ENCODE measurements around the gene OPA3.

OPA3 gene

DNA sequence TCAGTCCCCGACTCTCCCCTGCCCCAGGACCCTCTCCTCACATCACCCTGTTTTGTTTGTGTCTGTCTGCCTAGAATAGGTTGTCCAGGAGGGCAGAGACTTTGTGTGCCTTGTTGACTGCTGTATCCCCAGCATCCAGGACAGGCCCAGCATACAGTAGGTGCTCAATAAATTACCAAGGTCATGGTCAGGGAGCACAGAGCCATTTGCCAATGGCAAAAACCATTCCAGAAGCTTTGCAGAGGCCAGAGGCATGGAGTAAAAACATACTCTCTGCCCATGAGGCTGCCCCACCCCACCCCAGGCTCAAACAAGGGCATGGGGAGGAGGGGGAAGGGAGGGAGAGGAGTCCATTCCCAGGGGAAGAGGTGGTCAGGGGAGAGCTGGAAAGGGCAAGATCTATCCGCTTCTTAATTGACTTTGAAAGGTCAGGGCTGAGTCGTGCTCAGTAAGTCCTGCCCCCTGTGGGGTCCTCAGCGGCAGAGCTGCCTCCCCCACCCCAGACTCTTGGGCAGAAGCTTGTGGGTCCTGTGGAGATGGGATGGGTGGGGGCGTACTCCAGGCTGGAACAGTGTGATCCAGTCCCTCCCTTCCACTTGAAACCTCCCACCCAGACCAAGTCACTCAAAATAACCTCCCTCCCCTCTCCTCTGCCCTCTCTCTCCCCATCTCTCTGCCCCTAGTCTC is 13.0 kb upstream of the OPA3 start:
- no peak for DNase-seq

DNA sequence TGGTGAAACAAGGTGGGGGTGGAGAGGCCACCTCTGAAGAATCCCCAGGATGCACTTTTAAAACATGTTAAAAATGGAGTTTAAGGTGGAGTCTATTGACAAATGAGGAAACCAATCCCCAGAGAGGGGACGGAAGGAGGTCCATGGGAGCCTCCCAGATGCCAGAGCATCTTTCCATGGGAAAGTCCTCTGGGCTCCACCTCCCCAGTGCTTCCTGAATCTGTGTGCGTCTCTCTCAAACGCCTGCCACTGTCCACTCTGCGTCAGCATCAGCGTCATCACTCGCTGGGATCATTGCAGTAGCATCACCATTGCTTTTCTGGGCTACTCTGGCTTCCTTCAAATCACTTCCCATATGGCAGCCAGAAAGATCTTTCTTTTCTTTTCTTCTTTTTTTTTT is 11.2 kb upstream of the OPA3 start:
- DNase-seq: no peak

DNA sequence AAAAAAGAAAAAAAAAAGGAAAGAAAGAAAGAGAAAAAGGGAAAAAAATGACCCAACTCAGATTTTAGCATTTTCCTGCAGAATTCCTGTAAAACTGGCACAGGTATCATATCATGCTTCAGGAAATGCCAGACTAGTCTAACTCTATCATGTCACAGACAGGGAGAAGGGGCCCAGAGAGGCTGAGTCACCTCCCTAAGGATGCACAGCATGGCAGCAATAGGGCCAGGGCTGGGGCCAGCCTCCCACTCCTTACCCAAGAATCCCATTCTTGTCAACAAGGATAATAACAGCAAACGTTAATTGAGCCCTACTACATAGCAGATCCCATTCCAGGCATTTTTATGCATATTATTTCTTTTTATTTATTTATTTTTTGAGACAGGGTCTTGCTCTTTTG is 8.9 kb upstream of the OPA3 start:
- DNase-seq: no peak

DNA sequence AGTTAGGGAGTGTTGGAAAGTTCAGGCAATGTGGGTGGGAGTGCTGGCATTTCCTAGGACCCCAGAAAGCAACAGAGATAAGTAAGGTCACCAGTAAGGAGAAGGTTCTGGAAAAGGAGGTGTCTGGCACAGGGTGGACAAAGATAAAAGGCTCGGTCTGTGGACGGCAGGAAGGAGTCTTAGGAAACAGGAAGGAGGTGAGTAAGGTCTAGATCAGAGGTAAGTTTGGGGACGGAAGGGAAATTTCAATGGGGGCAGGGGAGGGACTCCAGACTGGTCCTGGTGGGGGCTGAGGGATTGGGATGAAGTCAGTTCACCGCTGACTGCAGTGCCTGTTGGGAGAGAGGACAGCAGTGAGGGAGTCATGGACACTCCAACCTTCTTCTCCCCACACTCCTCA is 7.8 kb upstream of the OPA3 start:
- DNase-seq: no peak

DNA sequence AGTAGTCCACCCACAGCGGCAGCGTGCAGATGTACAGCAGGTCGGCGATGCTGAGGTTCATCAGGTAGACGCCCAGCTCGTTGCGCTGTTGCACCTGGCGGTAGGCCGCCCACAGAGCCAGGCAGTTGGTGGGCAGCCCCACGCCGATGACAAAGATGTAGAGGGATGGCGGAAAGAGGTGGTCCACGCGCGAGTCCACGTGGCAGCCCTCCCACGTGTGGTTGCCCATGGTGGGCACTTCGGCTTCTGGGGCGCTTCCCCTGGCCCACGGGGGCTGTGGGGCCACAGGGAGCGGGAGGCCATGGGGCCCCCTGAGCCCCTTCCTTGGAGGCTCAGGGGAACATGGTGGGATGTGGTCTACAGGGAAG is 7.0 kb upstream of the OPA3 start:
- no peak for DNase-seq

DNA sequence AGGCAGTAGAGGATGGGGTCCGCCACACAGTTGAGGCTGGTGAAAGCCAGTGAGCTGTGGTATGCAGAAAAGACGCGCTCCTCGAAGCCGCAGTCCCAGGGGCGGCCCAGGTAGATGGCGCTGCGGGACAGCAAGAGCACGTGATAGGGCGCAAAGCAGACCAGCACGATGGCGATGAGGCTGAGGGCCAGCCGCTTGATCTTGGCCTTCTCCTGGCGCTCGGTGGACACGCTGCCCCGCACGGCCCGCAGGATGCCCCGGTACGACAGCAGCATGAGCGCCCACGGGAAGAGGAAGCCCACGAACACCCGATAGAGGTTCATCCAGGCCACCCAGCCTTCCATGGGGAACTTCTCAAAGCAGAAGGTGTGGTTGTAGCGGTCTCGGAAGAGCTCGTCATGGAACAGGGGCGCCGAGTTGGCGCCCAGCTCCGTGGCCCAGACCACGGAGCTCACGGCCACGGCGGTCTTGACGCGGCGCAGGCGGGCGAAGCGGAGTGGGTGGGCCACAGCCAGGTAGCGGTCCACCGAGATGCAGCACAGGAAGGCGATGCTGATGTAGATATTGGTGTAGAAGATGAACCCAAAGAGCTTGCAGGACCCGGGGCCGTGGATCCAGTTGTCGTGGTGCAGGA is 6.5 kb upstream of the OPA3 start:
- DNase-seq: peak; percentile 3

DNA sequence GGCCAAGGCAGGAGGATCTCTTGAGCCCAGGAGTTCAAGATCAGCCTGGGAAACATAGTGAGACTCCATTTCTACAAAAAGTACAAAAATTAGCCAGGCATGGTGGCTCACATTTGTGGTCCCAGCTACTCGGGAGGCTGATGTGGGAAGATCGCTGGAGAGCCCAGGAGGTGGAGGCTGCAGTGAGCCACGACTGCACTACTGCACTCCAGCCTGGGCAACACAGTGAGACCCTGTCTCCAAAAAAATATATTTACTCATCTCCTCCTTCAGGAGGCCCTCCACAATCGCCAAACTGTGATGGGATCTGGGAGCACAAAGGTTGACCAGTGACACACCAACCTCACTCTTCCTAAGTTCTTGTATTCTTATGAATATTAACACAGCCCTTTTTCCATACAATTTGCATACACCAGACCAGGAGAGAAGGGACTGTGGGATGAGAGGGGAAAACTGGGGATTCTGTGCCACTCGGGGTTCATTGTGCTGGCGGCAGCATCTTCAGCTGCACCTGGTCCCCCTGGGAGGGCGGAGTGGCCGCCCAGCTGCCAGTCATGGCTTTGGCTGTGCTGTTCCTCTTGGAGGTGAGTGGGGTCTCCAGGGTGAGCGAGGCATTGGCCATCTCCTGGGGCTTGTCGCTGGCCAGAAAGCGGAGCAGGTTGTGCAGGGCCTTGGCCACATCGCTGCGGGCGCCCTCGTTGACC is 5.8 kb upstream of the OPA3 start:
- DNase-seq: no peak

DNA sequence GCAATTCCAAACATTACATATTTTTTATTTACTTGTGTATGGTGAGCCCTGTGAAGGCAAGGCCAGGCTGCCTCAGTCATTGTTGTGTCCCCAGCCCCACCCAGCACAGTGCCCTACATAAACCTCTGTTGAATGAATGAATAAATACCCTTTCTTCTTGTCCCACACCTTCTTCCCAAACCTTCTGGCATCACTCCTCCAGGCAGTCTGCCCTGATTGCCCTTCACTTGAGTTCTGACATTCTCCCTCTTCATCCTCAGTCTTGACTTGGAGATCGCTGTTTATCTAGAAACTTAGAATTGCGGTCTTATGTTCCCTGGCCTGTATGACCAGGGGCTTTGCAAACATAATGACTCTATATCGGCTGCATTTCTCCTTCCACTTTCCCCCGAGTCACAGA is 5.2 kb upstream of the OPA3 start:
- DNase-seq: no peak

DNA sequence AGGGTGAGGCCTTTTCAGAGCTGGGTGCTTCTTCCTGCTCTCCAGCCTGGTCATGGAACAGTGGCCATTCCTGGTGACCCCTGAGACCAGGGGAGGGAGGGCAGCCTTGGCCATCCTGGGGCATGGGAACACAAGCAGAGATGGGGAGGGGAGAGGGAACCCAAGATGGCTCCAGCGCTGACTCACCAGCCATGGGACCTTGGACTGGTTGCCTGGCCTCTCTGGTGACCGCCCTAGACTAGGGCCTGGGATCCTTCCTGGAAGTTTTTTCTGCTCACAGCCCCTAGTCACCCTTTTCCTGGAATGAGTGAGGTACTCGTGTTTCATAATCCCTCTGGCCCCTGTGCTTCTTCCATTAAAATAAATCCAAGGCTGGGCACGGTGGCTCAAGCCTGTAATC is 3.3 kb upstream of the OPA3 start:
- no peak for DNase-seq

DNA sequence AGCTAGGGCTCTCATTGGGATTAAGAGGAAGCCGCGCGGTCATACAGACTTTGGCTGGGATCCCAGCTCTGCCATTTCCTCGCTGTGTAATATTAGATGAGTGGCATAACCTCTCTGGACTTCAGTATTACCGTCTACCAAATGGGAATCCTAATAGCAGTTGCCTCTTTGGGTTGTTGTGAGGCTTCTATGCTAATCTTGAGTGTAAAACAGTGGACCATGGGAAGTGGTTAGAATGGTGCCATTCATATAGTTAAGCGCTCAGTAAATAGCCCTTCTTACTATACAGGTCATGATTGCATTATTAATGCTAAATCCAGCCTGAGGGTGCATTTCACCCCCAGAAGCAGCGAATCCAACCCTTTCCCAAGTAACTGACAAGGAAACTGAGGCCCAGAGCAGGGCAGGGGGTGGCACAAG is 566 bp upstream of the OPA3 start:
- DNase-seq: no peak

DNA sequence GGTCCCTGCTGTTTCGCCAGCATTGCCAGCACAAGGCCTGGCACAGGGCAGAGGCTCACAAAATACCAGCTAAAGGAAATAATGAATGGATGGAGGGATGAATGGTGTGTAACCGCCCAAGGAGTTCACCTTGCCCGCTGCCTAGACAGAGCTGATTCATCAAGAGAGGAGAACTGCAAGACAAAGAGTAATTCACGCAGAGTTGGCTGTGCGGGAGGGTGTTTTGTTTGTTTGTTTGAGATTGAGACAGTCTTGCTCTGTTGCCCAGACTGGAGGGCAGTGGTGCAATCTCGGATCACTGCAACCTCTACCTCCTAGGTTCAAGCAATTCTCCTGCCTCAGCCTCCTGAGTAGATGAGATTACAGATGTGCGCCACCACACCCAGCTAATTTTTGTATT is 3.0 kb downstream of the OPA3 start:
- no peak for DNase-seq

DNA sequence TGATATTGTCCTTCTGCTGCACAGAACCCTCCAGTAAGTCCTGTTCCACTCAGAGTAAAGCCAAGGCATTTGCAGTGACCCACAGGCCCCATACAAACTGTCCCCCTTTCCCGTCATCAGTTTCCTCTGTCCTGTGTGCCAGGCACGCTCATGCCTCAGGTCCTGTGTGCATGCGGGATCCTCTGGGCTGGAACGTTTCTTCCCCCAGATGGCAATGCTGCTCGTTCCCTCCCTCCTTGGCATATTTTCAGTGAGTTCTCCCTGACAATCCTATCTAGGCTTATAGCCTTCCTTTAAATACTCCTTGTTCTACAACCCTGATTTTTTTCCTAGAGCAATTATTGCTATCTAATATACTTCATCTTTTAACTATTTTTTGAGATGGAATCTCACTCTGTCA is 5.7 kb downstream of the OPA3 start:
- no peak for DNase-seq

DNA sequence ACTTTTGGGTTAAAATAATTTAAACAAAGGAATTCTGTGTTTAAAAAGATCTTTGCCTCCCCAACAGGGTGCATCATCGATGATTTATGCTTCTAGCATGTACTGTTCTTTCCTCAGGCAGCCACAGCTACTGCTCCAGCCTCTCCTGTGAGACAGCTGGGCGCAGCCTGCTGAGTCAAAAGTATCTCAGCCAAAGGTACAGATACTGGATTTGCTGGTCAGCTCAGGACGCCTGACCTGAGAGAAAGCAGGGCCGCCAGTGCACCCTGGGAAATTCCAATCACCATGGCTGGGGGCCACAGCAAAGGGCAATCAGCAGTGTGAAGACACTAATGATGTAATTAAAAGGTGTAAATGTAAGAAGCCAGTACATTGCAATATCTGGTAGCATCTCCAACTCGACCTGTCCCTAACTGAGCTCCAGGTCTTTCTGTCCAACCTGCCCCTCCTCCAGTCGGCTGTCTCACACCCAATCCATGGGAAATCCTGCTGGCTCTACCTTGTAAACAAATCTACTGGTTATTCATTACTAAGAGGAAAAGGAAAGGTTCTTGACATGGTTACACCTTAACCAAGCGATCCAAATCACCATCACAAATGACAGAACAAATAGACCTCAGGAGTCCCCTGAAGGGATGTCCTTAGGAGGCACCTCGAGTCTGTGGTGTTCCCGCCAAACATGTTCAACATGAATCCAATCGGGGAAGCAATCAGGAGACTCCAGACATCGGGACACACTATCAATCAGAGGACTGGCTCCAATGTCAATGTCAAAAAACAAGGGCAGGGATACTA is 7.3 kb downstream of the OPA3 start:
- no peak for DNase-seq

DNA sequence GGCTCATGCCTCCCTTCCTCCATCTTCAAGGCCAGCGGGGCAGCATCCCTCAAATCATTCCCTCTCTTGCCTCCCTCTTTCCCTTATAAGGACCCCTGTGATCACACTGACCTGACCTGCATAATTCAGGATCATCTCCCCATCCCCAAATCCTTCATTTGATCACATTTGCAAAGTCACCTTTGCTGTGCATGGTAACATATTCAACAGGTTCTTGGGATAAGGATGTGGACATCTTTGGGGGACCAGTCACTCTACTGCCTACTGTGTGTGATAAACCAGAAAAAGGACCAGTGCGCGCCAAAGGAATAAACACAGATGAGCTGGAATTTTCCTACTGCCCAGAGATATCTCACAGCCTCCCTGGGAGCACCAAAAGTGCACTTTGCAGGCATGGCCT is 7.9 kb downstream of the OPA3 start:
- no peak for DNase-seq

DNA sequence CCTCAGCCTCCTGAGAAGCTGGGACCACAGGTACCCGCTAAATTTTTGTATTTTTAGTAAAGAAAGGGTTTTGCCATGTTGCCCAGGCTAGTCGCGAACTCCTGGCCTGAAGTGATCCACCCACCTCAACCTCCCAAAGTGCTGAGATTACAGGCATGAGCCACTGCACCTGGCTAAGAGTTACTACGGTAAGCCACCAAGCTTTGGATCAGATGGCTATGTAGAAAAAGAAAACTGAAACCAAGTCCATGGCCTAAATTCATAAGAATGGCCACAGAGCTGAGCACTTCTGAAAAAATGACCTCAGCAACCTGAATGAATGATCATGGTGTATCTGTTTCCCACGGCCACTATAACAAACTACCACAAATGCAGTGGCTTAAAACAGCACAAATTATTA is 9.4 kb downstream of the OPA3 start:
- no peak for DNase-seq

DNA sequence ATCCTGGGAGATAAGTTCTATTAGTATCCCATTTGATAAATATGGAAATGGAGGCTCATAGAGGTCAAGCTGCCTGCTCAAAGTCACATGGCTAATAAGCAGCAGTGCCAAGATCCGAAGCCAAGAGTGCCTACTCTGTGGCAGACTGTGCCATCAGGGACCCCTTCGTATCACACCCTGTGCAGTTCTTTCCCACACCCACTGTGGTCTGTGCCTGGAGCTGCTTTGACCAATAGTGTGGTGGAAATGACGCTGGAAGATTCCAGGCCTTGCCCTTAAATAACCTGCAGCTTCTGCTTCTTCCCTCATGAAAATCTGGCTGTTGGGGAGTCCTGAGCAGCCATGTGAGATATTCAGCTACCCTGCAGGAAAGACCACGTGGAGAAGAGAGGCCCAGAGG is 10.1 kb downstream of the OPA3 start:
- no peak for DNase-seq

DNA sequence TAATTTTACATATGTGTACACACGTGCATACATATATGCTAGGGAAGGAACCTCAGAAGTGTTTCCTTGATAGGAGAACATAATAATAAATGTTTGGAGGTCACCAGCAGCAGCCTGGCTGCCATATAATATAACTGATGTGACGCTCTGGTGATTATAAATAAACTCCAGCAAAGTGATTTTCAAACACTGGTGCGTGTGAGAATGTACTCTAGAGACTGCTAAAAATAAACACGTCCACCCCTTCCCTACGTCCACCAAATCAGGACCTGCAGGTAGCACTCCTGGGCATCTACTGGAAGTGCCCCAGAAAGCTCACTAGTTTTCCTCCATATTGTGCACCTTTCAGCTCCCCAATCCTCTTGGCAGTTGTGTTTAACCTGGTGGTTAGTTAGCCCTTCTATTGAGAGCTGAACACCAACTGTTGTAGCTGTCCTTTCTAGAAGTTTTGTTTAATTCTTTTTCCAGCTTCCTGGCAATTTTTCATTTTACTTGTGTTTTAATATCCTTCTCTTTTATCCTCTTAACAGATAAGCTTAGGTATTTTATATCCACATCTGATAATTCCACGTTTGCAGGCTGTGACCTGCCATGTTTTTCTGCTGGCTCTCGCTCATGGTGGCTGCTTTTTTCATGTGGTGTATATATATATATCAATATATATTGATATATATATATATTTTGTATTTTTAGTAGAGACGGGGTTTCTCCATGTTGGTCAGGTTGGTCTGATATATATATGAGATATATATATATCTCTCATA is 13.0 kb downstream of the OPA3 start:
- DNase-seq: no peak

DNA sequence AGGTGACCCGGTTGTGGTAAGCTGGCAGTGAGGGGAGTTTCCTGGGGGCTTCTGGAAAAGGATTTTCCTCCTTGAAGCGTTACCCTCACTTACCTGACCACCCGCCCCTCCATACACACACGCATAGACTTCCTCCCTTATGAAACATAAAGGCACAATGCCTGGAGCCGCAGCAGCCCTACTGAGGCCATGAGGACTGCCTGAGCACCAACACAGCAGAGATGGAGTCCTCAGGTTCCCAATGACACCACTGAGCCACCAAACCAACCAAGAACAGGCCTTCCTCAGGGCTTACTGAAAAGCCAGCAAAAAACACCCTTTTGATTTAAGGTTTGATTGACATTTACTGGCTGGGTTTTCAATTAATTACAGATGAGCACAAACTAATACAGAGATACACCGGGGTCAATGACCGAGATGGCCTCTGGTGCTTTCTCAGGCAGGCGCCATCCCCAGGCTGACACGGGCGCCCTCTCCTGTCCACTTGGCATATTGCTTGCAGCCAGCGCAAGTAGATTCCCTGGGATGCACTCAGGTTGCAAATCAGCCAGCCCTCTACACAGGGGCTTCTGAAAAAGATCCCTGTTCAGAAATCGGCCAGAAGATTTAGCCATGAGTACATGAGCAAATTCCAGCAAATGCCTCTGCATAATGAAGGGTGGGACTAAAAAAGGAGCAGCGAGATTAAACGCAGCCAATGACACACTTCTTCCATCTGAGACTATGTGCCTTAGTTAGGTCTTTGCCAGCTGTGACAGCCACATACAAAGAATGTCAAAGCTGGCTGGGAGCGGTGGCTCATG is 14.8 kb downstream of the OPA3 start:
- peak; percentile 17 for DNase-seq

DNA sequence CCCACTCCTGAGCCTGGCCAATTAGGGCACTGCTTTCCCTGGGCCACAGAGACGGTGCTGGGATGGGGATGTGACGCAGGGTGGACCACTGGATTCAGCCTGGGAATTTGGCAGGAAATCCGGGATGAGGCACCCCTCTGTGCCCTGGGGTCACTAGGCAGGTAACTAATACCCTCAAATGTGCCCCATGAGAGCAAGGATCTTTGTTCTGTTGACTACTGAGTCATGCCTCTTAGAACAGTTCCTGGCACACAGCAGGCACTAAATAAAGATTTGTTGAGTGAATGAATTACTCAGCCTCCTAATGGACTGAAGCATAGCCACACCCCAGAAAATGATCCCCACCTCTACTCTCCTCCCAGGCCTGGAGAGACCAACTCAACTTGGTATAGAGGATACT is 15.9 kb downstream of the OPA3 start:
- no peak for DNase-seq

DNA sequence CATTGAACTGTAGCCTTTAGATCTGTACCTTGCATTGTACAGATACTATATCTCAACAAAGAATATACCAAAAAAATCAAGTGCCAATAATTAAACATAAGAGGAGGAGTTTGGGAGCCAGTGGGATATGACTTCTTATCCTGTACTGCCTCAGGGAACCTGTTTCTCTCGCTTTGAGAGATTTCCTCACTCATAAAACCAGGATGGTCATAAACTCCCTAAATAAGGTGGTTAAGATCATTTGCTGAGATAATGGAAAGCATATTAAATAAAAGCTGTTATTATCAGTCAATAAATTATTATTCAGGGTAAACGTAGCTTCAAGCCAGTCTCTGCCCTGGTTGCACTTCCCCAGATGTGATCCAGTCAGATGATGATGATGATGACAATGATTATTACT is 17.0 kb downstream of the OPA3 start:
- DNase-seq: no peak

DNA sequence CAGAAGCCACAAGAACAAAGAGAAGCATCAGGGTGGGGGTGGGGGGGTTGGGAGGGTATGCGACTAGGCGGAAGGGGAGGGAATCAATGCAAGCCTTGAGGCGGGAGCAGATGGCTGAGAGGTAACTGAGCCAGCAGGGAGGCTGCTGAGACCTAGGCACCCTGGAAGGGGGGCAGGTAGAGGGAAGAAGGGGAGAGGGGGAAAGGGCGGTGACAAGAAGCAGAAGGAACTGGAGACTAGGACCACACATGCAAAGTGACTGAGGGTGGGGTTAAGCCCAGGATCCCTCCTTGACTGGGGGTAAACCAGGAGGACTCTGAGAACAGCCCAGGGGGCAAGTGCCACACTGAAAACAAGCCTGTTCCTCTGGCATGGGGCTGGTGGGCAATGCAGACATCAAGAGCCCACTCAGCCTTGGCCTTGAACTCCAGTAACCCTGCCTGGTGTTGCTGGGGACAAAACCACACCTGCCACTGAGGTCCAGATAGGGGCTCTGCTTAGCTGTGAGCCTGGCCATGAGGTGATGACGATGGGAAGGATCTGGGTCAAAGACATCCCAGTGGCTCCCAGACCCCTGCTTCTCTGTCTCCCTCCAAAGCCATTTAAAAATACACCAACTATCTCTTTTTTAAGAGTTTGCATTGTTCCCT is 20.3 kb downstream of the OPA3 start:
- DNase-seq: no peak

DNA sequence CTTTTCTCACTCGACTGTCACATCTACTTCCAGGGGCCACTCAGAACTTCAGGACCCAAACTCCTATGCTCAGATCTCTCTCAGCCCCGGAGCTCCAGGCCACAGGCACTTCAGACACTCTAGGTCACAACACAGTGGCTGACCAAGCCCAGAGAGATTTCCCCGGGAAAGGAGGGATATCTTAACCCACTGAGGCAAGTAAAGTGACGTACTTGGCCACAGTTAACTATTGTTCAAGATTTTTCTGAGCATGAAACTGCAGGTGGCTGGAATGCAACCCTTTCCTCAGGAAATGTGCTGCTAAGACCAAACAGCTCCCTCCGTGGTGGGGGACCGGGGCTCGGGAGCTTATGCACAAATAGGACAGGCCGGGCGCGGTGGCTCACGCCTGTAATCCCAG is 23.9 kb downstream of the OPA3 start:
- DNase-seq: no peak

All from midbrain (tissue), 1 donor.